Mesenchymal stem cell (in vitro differentiated cells and primary cell): ENCODE data around the gene TPM2.

Experiments
- DNase-seq: peaks from one replicate; pipeline ENCODE4 v3.0.0-alpha.2; 2013
- H2AFZ ChIP-seq: one replicate; pipeline ENCODE4 v1.6.1; 2013; ENCODE audit warnings: low read depth, mild to moderate bottlenecking, control low read depth, inconsistent platforms, low read length, moderate library complexity
- H2AK5ac ChIP-seq: 2 replicates; pipeline ENCODE4 v1.6.1; 2013; ENCODE audit warnings: low read length, moderate library complexity, mild to moderate bottlenecking, inconsistent platforms; ENCODE audit not compliant: severe bottlenecking
- H2BK120ac ChIP-seq: one replicate; pipeline ENCODE4 v1.6.1; 2013; ENCODE audit warnings: low read depth, mild to moderate bottlenecking, inconsistent platforms, low read length, moderate library complexity
- H2BK12ac ChIP-seq, 2 experiments: one replicate each; pipeline ENCODE4 v1.6.1; 2013; ENCODE audit warnings: inconsistent platforms in 2 of 2, low read length in 2 of 2, mild to moderate bottlenecking in 2 of 2, moderate library complexity in 2 of 2, control low read depth in 1 of 2
- H2BK15ac ChIP-seq: one replicate; pipeline ENCODE4 v1.6.1; 2013; ENCODE audit warnings: mild to moderate bottlenecking, low read depth, inconsistent platforms; ENCODE audit not compliant: poor library complexity, severe bottlenecking
- H2BK5ac ChIP-seq: 2 replicates; pipeline ENCODE4 v1.6.1; 2013; ENCODE audit warnings: low read depth, mild to moderate bottlenecking, low read length, control low read depth, inconsistent platforms; ENCODE audit not compliant: poor library complexity, severe bottlenecking
- H3K14ac ChIP-seq, 2 experiments: one replicate each; pipeline ENCODE4 v1.6.1; 2013; ENCODE audit warnings: inconsistent platforms in 2 of 2, low read length in 2 of 2, control low read depth in 1 of 2, mild to moderate bottlenecking in 1 of 2, moderate library complexity in 1 of 2
- H3K18ac ChIP-seq, 2 experiments: one replicate each; pipeline ENCODE4 v1.6.1; 2013; ENCODE audit warnings: inconsistent platforms in 2 of 2, low read length in 2 of 2, control low read depth in 1 of 2, low read depth in 1 of 2, mild to moderate bottlenecking in 1 of 2
- H3K23ac ChIP-seq, 2 experiments: one replicate each; pipeline ENCODE4 v1.6.1; 2013; ENCODE audit warnings: inconsistent platforms in 2 of 2, low read length in 2 of 2, mild to moderate bottlenecking in 2 of 2, moderate library complexity in 2 of 2, control low read depth in 1 of 2
- H3K27ac ChIP-seq: 2 replicates; pipeline ENCODE4 v1.5.1; 2013; ENCODE audit warnings: mild to moderate bottlenecking, moderate library complexity, low read length, control low read depth, inconsistent platforms; ENCODE audit not compliant: poor library complexity, severe bottlenecking
- H3K27me3 ChIP-seq, 2 experiments: 2 replicates each; pipeline versions ENCODE4 v1.6.1 to v1.7.0; 2013; ENCODE audit warnings: low read length in 2 of 2, mild to moderate bottlenecking in 2 of 2, moderate library complexity in 2 of 2, control low read depth in 1 of 2, inconsistent platforms in 1 of 2; ENCODE audit not compliant: control insufficient read depth in 1 of 2, insufficient read depth in 1 of 2
- H3K36me3 ChIP-seq, 2 experiments: 2 replicates each; pipeline versions ENCODE4 v1.6.1 to v1.7.0; 2013; ENCODE audit warnings: low read length in 2 of 2, control low read depth in 1 of 2, inconsistent platforms in 1 of 2, low read depth in 1 of 2, mild to moderate bottlenecking in 1 of 2; ENCODE audit not compliant: insufficient read depth in 2 of 2, control insufficient read depth in 1 of 2
- H3K4ac ChIP-seq, 2 experiments: one replicate each; pipeline ENCODE4 v1.6.1; 2013; ENCODE audit warnings: inconsistent platforms in 2 of 2, low read length in 2 of 2, mild to moderate bottlenecking in 2 of 2, moderate library complexity in 2 of 2, control low read depth in 1 of 2, low read depth in 1 of 2
- H3K4me1 ChIP-seq: 2 replicates; pipeline ENCODE4 v1.6.1; 2013; ENCODE audit warnings: low read depth, low read length, control low read depth; ENCODE audit not compliant: control insufficient read depth, insufficient read depth
- H3K4me2 ChIP-seq: 2 replicates; pipeline ENCODE4 v1.6.1; 2013; ENCODE audit warnings: low read length, mild to moderate bottlenecking, inconsistent platforms; ENCODE audit not compliant: poor library complexity, severe bottlenecking
- H3K4me3 ChIP-seq, 2 experiments: 2 replicates each; pipeline versions ENCODE4 v1.5.1 to v1.7.0; 2013; ENCODE audit warnings: low read length in 2 of 2, mild to moderate bottlenecking in 2 of 2, control low read depth in 1 of 2, low read depth in 1 of 2; ENCODE audit not compliant: insufficient read depth in 1 of 2
- H3K79me1 ChIP-seq: replicated peaks from 2 replicates; pipeline ENCODE4 v1.6.1; 2013; ENCODE audit warnings: mild to moderate bottlenecking, control low read depth, low read length, inconsistent platforms; ENCODE audit not compliant: poor library complexity, severe bottlenecking
- H3K9ac ChIP-seq: 2 replicates; pipeline ENCODE4 v1.7.0; 2013; ENCODE audit warnings: mild to moderate bottlenecking, low read length, moderate library complexity
- H3K9me3 ChIP-seq: 2 replicates; pipeline ENCODE4 v1.7.0; 2013; ENCODE audit warnings: mild to moderate bottlenecking, low read length; ENCODE audit not compliant: control insufficient read depth
- H4K8ac ChIP-seq: one replicate; pipeline ENCODE4 v1.6.1; 2013; ENCODE audit warnings: inconsistent platforms, mild to moderate bottlenecking, low read length, moderate library complexity
- H4K91ac ChIP-seq: one replicate; pipeline ENCODE4 v1.6.1; 2013; ENCODE audit warnings: mild to moderate bottlenecking, low read length, inconsistent platforms
- WGBS: methylation state at CpG from one replicate; pipeline ENCODE4 v1.1.7; 2013; ENCODE audit warnings: mixed read lengths; 5-methylcytosine and 5-hydroxymethylcytosine counted together

The TPM2 gene

DNA sequence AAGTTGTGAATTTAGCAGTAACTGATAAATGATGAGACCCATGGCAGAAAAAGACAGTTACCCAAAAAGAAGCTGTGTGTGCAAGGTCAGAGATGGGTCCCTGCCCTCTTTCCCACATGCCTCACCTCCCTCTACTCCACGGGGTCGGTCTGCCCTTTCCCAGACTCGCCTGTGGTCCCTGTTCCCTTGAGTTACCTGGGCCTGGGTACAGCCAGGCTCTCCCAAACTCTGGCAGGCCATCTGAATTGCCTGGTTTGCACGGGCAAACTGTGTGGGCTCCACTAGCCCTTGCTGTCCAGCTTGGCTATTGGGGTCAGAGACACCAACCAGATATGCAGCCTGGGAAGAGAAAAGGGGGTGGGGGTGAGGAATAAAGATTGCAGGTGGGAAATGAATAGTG lies 18.4 kb upstream of the TPM2 start:
- no peak overlapping the region for H3K27ac ChIP-seq
- no peak overlapping the region for H3K4ac ChIP-seq
- no peak overlapping the region for H3K14ac ChIP-seq
- no peak overlapping the region for H2BK120ac ChIP-seq
- H2AK5ac ChIP-seq = no peak overlapping the region
- H4K8ac ChIP-seq = no peak overlapping the region
- H2BK15ac ChIP-seq = no peak overlapping the region
- no peak overlapping the region for H4K91ac ChIP-seq
- H3K9me3 ChIP-seq = no peaks in the 10 kb centered on the region
- no peak overlapping the region for H2BK5ac ChIP-seq
- H3K23ac ChIP-seq = no peak overlapping the region
- H3K4me2 ChIP-seq = no peak overlapping the region
- WGBS = 98% methylated on average over 4 of the region's 4 CpGs
- no peak overlapping the region for H3K18ac ChIP-seq
- no peaks in the 10 kb centered on the region for H3K4me1 ChIP-seq
- H3K36me3 ChIP-seq = peaks cover 83 to 94% of the 10 kb centered on the region in 2 experiments
- H3K79me1 ChIP-seq = peaks cover 61% of the 10 kb centered on the region
- no peak for DNase-seq
- H2BK12ac ChIP-seq = no peak overlapping the region
- H3K27me3 ChIP-seq = no peaks in the 10 kb centered on the region
- H2AFZ ChIP-seq = no peak overlapping the region
- no peak overlapping the region for H3K4me3 ChIP-seq
- H3K9ac ChIP-seq = no peak overlapping the region

DNA sequence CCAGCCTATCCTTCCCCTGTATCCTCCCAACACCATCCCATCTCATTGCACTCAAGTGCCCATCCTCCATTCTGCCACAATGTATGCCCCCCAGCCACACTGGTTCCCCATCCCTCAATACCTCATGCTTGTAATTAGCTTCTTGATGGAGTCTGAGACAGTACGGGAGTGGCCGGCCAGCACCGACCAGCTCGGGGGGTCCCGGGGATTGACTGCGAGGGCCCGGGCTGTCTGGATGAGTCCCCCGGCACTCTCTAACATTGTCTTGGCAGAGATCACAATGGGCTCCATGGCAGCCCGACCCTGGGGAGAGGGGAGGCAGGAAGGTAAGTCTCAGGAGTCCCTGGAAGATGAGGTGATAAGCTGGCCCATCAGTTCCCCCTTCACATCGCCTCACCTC lies 17.2 kb upstream of the TPM2 start:
- no peak for DNase-seq
- H3K9me3 ChIP-seq = no peaks in the 10 kb centered on the region
- no peak overlapping the region for H2AK5ac ChIP-seq
- H3K23ac ChIP-seq = no peak overlapping the region
- H2BK120ac ChIP-seq = no peak overlapping the region
- no peaks in the 10 kb centered on the region for H3K27me3 ChIP-seq
- no peak overlapping the region for H4K8ac ChIP-seq
- H2AFZ ChIP-seq = no peak overlapping the region
- no peak overlapping the region for H3K4ac ChIP-seq
- no peak overlapping the region for H3K27ac ChIP-seq
- H3K9ac ChIP-seq = no peak overlapping the region
- no peak overlapping the region for H2BK15ac ChIP-seq
- peaks cover 54% of the 10 kb centered on the region for H3K79me1 ChIP-seq
- no peak overlapping the region for H3K4me3 ChIP-seq
- no peak overlapping the region for H2BK12ac ChIP-seq
- no peak overlapping the region for H3K18ac ChIP-seq
- H4K91ac ChIP-seq = no peak overlapping the region
- no peak overlapping the region for H3K4me2 ChIP-seq
- no peaks in the 10 kb centered on the region for H3K4me1 ChIP-seq
- peaks cover 81 to 94% of the 10 kb centered on the region in 2 experiments for H3K36me3 ChIP-seq
- no peak overlapping the region for H3K14ac ChIP-seq
- no peak overlapping the region for H2BK5ac ChIP-seq
- WGBS = 96% methylated on average over 10 of the region's 10 CpGs

DNA sequence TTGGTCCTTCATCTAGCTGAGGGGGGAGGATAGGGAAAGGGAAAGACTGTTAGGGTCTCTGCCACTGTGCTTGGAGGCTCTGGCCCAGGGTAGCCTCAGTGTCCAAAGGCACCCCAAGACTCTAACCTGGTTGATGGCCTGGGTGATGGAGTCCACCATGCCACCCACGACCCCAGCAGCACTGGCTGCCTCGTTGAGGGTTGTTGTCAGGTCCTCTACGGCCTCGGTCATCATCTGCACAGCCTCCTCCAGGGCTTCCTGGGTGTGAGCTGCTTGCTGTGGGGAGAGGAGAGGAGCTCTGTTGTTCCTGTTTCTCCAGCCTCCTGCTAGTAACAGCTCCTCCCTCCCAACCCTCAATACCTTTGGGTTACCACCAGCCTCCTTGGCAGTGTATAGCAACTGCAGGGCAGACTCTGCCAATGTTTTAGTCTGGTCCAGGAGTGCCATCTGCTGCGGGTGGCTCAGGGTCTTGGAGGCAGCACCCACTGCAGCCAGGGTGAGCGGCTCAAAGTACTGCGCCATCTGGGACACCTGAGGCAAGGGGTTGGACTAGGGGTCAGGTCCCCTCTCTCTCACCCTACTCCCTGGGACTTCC lies 16.2 kb upstream of the TPM2 start:
- peak overlapping the region; percentile 16 for H4K91ac ChIP-seq
- no peak overlapping the region for H3K18ac ChIP-seq
- H3K9me3 ChIP-seq = no peaks in the 10 kb centered on the region
- DNase-seq = no peak
- H3K4ac ChIP-seq = no peak overlapping the region
- no peak overlapping the region for H2BK12ac ChIP-seq
- no peak overlapping the region for H2AFZ ChIP-seq
- H2BK15ac ChIP-seq = no peak overlapping the region
- H2BK5ac ChIP-seq = no peak overlapping the region
- no peak overlapping the region for H3K14ac ChIP-seq
- no peak overlapping the region for H3K4me2 ChIP-seq
- peaks cover 76 to 94% of the 10 kb centered on the region in 2 experiments for H3K36me3 ChIP-seq
- H2AK5ac ChIP-seq = no peak overlapping the region
- no peak overlapping the region for H3K4me3 ChIP-seq
- no peak overlapping the region for H4K8ac ChIP-seq
- H3K4me1 ChIP-seq = no peaks in the 10 kb centered on the region
- WGBS = 99% methylated on average over 5 of the region's 7 CpGs
- H3K79me1 ChIP-seq = peaks cover 45% of the 10 kb centered on the region
- no peak overlapping the region for H3K27ac ChIP-seq
- H3K9ac ChIP-seq = no peak overlapping the region
- H3K27me3 ChIP-seq = no peaks in the 10 kb centered on the region
- no peak overlapping the region for H3K23ac ChIP-seq
- no peak overlapping the region for H2BK120ac ChIP-seq

DNA sequence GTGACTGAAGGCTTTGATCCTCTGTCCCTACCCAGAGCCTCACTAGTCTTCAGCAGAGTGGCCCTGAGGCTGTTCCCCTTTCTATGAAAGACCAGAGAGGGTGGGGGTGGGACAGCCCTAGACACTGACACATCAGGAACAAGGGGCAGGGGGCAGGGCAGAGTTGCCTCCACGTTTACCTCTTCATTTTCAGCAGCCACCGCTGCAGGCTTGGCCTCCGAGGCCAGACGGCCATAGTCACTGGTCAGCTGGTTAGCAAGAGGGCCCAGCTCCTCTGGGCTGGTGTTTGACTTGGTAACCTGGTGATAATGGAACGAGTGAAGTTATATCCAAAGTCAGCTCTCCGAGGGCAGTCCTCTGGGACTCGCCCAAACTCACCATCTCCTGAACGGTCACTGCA lies 15.6 kb upstream of the TPM2 start:
- no peak overlapping the region for H4K91ac ChIP-seq
- no peak overlapping the region for H2AFZ ChIP-seq
- H3K18ac ChIP-seq = no peak overlapping the region
- no peak overlapping the region for H3K23ac ChIP-seq
- H3K4ac ChIP-seq = no peak overlapping the region
- H2BK12ac ChIP-seq = no peak overlapping the region
- H3K27me3 ChIP-seq = no peaks in the 10 kb centered on the region
- H2BK5ac ChIP-seq = no peak overlapping the region
- H3K9me3 ChIP-seq = no peaks in the 10 kb centered on the region
- WGBS = 96% methylated on average over 8 of the region's 8 CpGs
- H2BK120ac ChIP-seq = no peak overlapping the region
- no peak overlapping the region for H3K9ac ChIP-seq
- peaks cover 40% of the 10 kb centered on the region for H3K79me1 ChIP-seq
- no peak for DNase-seq
- no peak overlapping the region for H2BK15ac ChIP-seq
- H3K36me3 ChIP-seq = peaks cover 72 to 94% of the 10 kb centered on the region in 2 experiments
- no peak overlapping the region for H3K4me2 ChIP-seq
- no peak overlapping the region for H3K4me3 ChIP-seq
- H2AK5ac ChIP-seq = no peak overlapping the region
- no peak overlapping the region for H4K8ac ChIP-seq
- H3K14ac ChIP-seq = no peak overlapping the region
- H3K27ac ChIP-seq = no peak overlapping the region
- H3K4me1 ChIP-seq = no peaks in the 10 kb centered on the region
